Embryonic facial prominence (tissue), 1 donor: ENCODE data around the gene TMEM43.
"Not testable (repeated sequence)": the region's sequence is repeated elsewhere in the genome, so short reads cannot be mapped to it uniquely, and the experiment has no call there.

ENCODE experiments used
- DNase-seq: peaks from one replicate; pipeline ENCODE4 v3.0.0-alpha.2; 2016; ENCODE audit errors: extremely low spot score

The TMEM43 gene, protein sequence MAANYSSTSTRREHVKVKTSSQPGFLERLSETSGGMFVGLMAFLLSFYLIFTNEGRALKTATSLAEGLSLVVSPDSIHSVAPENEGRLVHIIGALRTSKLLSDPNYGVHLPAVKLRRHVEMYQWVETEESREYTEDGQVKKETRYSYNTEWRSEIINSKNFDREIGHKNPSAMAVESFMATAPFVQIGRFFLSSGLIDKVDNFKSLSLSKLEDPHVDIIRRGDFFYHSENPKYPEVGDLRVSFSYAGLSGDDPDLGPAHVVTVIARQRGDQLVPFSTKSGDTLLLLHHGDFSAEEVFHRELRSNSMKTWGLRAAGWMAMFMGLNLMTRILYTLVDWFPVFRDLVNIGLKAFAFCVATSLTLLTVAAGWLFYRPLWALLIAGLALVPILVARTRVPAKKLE

DNA sequence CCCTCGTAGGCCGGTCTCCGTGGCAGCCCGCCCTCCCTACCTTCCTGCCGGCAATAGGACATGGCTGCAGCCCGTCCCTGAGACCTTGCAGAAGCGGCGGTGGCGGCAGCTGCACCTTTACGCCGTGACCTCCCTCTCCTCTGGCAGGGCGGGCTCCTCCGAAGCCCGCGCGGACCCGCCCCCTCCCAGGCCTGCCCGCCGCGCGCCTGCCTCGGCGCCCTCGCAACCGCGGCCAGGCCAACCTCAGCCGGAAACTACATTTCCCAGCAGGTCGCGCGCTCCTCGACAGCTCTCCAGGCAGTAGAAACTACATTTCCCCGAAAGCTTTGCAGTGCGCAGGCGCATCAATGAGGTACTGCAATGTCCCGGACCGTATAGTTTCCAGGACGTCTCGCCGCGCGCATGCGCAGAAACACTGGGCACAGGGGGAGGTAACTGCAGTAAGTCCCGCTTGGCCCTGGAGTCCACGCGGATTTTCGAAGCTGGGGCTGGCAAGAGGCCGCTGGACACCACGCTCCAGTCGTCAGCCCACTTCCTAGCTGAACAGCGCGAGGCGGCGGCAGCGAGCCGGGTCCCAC is at the start of gene TMEM43, which contains the start of gene CHCHD4:
Gene TMEM43, plus strand, starts transcription at position 438 of the 578 bp plus-strand sequence. CDS start 142 bp downstream, outside the sequence.
Gene CHCHD4, minus strand, starts transcription at position 256 of the 578 bp plus-strand sequence. Its CDS starts 194 bp downstream, at position 62.
- DNase-seq: peak; percentile 99

DNA sequence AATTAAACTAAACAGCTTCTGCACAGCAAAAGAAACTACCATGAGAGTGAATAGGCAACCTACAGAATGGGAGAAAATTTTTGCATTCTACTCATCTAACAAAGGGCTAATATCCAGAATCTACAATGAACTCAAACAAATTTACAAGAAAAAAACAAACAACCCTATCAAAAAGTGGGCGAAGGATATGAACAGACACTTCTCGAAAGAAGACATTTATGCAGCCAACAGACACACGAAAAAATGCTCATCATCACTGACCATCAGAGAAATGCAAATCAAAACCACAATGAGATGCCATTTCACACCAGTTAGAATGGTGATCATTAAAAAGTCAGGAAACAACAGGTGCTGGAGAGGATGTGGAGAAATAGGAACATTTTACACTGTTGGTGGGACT is 49.6 kb upstream of the TMEM43 start:
- not testable (repeated sequence) for DNase-seq

DNA sequence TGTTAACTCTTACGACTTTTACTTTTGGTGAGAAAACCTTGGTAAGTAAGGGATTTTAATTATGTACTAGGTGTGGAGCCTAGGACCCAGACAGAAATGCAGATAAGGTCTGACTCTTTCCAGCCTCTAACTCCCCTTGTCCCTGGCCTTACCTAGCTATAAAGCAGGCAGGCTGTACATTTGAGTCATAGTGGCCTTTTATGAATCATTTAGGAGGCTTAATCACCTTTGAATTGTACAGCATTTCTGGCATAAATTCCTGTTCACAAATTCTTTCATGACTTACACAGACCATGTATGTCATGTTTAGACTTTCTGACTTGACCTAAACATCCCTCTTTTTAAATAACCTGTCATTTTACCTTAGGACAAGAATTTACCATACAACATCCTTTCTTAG is 47.5 kb upstream of the TMEM43 start:
- DNase-seq: no peak

DNA sequence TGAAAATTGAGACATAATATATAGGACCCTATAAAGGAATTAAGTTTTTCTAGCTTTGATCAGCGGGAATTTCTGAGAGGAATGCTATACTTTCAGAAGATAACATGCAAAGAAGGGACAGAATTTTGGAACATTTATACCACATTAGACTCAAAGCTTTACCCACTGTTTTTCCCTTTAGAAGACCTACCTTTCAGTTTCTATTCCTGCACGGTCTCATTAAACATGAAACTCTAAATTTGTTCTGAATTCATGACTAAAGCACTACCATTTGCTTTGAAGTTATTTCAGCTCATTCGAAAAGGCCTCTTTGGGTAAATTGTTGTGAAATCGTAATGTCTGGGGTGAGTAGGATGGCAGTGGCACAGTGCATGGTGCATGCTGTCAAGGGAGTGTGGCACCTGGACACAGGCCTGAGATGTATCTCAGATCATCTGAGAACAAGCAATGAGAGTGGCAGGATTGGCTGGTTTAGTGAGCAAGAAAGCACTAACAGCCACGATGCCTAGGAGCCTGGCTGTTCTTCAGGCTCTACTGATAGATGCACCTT is 42.7 kb upstream of the TMEM43 start:
- no peak for DNase-seq

DNA sequence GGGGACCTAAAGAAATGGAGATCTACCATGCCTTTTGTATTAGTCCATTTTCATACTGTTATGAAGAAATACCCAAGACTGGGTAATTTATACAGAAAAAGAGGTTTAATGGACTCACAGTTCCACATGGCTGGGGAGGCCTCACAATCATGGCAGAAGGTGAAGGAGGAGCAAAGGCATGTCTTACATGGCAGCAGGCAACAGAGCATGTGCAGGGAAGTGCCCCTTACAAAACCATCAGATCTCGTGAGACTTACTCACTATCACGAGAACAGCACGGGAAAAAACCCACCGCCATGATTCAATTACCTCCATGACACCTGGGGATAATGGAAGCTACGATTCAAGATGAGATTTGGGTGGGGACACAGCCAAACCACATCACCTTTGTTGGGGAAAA is 37.4 kb upstream of the TMEM43 start:
- DNase-seq: not testable (repeated sequence)

DNA sequence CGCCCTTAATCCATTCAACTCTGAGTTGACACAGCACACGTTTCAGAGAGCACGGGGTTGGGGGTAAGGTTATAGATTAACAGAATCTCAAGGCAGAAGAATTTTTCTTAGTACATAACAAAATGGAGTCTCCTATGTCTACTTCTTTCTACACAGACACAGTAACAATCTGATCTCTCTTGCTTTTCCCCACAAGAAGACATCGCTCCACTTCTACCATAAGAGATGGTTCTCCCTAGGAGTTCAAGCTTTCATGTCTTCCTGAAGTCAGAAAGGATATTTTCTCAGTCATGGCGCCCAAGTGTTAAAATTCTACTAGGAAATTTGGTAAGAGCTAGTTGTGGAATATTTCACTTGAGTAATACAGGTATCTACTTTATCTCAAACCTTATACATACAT is 32.9 kb upstream of the TMEM43 start:
- DNase-seq: not testable (repeated sequence)

DNA sequence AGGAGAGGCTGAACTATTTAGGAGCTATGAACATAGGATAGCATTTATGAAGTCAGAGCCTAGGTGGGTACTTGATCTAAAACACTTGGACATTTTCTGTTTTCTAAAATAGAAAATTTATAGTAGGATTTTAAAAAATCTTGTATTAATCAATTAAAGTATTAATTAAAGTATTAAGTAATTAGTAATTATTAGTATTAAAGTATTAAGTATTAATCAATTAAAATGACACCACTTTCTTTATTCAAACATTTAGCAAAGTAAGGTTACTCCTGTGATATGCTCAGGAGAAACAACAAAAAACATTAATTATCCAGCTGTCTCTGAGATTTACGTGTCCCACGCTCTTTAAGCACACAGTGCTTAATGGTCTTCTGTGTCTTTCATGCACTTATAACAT is 32.4 kb upstream of the TMEM43 start:
- DNase-seq: no peak

DNA sequence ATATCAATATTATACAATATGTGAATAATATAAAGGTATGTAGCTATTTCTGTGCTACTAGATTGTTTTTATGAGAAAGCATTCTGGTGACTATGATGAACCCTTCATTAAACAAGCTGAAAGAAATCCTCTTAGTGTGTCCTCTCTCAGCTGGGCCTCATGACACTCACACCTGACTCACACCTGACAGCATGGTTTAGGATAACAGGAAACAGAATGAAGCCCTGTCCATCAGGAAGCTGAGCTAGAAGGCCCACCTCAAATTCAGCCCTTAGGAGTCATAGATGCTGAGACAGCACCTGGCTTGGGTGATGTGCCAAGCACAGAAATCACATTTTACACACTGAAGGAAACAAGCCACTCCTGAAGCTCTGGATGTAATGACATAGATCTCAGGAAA is 31.0 kb upstream of the TMEM43 start:
- DNase-seq: no peak

DNA sequence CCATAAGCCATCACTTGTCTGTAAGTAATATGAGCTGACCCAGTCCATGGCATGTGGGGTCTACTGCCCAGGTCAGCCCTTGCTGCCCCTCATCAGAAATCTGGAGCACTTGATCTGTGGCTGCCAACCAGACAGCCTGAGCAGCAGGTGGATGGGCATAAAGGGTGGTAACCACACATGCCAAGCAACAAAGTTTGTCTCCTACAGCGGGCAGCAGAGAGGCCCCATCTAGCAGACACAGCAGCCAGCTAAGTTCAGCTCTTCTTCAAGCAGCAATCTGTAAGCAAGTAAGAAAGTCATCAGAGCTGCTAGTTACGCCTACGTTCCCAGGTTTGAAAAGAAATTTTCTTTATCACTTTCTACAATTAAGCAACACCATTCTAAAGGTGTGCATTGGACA is 28.1 kb upstream of the TMEM43 start:
- no peak for DNase-seq

DNA sequence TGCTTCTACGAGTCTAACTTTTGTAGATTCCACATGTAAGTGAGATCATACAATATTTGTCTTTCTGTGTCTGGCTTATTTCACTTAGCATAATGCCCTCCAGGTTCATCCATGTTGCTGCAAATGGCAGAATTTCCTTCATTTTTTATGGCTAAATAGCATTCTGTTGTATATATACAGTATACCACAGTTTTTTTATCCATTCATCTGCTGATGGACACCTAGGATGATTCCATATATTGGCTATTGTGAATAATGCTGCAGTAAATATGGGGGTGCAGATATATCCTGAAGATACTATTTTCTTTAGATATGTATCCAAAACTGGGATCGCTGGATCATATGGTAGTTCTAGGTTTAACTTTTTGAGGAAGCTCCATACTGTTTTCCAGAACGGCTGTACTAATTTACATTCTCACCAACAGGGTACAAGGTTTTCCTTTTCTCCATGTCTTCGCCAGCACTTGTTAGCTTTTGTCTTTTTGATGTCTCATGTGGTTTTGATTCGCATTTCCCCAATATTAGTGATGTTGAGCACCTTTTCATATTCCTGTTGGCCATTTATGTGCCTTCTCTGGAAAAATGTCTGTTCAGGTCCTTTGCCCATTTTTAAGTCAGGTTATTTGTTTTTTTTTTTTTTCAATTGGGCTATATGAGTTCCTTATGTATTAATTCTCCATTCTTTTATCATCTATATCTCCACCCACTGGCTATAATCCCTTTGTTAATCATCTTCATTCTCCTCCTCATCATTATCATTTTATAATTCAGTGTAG is 27.0 kb upstream of the TMEM43 start:
- DNase-seq: no peak

DNA sequence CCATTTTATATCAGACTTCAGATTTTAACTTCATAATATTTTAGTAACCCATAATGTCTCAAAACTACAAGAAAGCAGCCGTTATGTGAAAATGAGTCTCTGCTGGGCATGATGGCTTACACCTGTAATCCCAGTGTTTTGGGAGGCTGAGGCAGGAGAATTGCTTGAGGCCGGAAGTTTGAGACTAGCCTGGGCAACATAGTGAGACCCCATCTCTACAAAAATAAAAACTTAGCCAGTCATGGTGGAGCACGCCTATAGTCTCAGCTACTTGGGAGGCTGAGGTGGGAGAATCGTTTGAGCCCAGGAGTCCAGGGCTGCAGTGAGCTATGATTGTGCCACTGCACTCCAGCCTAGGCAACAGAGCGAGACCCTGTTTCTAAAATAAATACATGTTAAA is 15.0 kb upstream of the TMEM43 start:
- not testable (repeated sequence) for DNase-seq

DNA sequence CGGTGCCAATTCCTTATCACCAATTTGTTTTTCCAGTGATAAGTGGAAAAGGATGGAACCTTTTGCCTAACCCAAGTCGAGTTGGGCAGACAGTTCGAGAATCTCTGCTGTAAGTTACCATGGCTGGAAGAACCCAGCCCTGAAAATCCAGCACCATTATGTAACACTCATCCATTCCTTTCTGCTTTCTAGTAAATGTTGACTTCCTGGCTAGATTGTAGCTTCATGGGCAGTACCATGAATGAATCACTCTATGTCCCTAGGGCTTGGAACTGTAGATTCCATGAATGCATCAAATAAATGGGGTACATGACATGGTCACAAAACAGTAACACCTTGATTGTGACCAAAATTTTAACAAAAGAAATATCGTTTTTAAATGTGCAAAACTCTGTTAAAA is 14.2 kb upstream of the TMEM43 start:
- DNase-seq: no peak

DNA sequence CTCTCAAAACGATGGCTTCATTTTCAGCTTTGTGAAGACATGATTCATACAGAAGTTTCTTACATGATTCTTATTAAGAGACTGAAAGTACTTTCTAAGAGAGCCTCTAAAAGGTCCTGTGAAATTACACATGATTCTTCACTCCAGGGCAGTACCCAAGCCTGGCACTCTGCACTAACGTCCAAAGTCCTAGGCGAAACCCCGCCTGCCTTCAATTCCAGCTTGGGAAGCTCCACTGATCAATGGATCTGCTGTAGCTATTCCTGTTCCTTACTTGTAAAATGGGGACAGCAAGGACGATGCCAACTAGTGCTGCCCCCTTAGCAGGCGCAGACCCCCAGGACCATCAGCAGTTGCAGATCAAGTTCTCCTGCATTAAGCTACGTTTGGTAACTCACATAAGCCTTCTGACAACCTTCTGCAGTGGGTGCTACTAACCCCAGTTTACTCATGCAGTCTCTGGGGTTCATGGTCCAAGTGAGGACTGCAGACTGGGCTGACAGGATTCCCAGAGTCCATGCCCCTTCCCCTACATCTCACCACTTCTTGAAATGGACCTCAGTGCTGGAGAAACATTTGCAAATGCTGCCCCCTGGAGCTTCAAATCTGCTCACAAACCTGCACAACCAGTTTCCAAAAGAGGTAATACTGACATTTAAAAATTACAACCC is 10.8 kb upstream of the TMEM43 start:
- DNase-seq: no peak

DNA sequence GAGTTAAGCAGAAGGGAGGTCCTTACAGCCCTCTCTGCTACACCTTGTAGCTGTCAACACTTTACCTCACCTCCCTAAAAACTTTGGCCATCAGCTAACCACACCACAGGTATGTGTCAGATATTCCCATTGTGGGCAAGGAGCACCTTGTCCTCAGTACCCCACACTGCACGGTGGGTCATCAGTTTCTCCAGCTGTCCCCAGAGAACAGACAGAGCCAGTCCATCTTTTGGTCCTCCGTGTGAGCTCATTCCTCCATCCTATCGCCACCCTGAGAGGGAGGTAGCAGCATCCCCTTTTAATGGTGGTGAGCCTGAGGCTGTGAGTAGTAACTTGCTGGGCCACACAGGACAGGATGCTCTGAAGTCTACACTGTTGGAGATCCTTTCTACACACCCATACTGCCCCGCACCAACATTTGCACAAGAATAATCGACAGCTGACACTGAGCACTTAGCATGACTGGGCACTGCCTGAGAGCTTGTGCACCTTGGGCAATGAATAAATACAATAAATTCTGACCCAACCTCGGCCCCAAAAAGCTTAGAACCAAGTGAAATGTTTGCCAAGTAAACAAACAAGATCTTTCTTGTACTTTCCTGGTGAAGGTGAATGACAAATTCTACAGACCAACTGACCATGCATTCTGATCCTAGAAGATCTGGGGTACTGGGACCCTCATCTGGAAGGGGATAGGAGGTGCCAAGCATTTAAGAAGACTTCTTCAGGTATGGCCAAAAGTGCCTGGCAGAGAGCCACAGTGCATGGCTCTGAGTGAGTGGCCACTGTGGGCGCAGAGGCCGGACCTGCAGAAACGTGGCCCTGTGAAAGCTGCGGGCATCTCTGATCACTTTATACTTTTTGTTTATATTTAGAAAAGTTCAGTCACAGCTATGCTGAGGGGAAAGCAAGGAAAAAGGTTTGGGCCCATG is 7.1 kb upstream of the TMEM43 start:
- no peak for DNase-seq

DNA sequence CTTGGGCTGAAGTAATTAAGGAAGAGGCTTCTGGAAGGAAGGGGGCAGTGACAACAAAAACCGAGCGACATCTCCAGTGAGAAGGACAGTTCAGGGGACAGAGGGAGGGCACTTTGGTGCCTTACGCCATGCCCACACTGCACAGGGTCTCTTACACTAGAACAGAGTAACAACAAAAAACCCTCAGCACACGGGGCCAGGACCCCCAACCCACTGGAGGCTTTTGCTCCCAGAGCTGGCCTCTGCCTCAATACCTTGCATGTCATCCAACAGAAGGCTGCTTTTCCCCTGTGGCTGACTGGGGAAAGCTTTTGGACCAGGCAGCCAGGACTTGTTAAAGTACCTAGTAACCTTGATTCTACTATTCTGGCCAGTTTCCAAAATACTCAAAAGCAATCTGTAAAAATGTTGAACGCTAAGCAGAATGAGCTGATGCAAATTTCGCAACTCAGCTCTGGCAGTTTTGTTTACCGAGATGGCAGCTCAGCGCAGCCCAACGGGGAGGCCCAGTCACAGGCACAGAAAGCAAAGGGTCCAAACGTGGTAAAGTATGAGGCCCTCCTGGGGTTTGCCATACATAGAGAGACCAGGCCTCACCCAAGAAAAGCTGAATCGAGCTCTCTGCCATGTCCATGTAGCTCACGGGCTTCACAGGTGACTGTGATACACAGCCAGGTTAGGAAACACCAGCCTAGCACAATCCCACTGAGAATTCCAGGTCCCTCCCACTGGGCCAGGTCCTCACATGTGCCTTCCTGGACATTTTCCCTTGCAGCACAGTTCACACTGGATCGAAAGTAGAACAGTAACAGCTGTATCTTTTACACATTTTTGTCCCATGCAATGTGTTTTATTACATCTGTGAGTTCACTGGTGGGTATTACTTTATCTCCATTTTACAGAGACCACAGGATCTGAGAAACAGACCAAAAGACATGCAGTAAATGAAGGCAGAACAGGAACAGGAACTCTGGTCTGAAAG is 6.2 kb upstream of the TMEM43 start:
- DNase-seq: no peak

DNA sequence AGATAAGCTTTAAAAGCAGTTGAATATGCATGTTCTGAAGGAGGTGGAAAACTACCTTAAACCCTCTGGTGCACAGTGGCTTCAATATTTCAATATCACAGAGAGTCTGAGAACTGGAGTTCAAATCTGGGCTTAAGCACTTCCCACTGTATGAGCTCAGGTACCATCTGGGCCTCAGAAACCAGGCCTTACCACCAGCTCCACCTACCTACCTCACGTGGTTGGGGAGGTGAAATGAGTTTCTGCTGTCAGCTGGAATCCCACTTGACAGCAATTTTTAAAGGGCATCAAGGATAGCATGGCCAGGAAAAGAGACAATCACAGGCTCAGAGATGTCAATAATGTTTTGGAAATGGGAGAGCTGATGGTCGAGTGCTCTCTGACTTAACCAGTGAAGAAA is 5.2 kb upstream of the TMEM43 start:
- no peak for DNase-seq

DNA sequence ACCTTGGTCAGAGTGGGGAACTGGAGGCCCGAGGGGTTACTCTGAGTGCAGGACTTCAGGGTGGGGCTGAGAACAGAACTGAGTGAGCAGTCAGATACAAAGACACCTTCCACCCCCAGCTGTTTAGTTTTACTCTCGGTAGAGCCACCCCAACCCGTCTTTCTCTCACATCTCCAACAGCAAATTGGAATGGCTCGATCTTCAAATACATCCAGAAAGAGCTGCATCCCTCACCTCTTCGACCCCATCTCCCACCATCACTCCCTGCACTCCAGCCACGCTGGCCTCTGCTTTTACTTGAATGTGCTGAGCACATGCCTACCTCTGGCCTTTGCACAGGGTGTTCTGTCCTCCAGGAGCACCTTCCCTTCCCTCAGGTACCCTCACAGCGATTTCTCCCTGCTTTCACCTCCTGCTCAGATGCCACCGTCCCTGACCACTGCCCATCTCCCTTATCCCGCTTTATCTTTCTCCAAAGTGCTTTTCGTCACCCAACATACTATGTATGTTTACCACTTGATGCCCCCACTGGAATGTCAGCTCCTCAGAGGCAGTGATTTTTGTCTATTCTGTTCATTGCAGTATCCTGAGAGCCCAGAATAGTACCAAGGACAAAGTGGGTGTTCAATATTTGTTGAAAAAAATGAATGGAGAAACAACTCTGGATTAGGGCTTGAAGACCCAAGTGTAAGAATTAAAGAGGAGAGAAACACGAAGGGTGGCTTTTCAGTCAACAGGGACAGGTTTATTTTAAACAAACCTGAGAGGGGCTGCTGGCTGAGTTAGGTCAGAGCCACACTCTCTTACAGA is 4.5 kb upstream of the TMEM43 start:
- no peak for DNase-seq

DNA sequence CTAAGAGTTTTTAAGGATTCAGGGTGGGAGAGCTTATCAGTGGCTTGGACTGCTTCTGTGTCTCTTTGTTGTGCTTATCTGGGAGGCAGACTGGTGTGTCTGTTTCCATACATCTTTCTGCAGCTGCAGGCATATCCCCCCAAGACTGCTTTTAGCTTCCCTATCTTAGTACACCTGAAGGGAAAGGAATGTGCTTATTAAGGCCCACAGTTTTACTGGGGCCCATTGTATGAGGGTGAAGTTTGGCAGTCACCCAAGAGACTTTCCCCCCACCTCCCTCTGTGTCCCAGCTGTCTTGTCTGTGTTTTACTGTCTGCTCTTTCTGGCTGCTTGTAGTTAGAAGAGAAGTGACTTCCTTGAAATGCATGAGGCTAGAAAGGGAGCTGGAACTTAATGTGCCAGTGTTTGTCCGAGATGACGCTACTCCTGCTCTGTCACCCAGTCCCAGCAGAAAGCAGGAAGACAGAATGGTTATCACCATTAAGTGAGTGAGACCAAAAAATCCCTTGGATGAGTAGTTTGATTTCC is 3.9 kb upstream of the TMEM43 start:
- DNase-seq: not testable (repeated sequence)
